ENCODE results near the gene TFCP2.
A peak's percentile ranks its signal among the peaks of the same experiment; 100 is the strongest.

Gene TFCP2

GRCh38 chr12:51196547-51196946, 23.6 kb upstream of the TFCP2 start:
- DNase-seq: no peak

- DNase-seq: no peak
These were observed 22.9 kb upstream of the TFCP2 start for GRCh38 chr12:51195841-51196240.

DNA sequence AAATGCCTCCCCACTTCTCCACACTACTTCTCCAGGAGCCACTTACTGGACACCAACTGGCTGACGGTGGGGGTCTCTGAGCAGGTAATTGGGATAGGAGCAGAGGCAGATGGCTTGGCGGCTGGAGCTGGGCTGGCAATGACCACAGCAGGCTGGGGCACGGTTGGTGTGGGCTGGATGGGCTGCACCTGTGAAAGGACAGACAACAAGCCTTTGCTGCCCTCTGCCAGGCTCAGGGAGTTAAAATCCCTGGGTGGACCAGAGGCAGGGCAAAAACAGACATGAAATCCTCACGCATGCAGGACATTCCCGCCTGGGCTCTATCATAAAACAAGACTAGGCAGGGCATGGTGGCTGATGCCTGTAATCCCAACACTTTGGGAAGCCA, 19.3 kb upstream of the TFCP2 start:
- no peak for DNase-seq

DNA sequence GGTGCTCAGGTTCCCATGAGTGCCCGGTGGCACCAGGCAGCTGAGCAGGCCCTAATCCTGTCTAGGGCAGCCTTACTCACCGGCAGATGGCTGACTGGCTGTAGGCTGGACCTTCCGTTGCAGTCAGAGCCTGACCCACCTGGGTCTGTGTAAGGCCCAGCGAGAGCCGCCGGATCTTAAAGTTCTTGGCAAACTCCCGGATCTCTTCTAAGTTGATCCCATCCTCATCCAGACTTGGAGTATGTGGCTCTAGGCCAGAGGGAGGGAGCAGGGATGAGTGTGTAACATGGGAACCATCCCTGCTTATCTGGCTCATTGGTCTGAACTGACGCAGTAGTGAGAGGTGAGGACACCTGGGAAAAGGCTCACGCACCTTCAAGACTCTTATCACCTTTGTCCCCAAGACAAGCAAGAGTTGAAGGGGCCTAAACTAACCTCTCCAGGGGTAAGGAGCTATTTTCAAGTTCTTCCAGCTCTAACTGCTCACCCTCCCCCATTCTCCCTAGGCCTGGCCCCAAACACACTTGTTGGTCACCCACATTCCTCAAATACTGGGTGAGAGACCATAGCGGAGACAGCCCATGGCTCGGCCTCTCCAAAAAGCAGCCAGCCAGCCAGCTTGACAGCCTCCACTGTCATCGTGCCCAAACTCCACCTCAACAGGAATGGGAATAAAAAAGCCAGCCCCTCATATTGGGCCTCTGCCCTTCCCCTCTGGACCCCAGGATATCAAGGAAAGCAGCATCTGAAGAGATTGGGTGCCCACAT, 18.8 kb upstream of the TFCP2 start:
- no peak for DNase-seq

- no peak for DNase-seq
These were observed 17.9 kb upstream of the TFCP2 start for GRCh38 chr12:51190820-51191219.

GRCh38 chr12:51189790-51190355, 16.9 kb upstream of the TFCP2 start:
- no peak for DNase-seq

DNA sequence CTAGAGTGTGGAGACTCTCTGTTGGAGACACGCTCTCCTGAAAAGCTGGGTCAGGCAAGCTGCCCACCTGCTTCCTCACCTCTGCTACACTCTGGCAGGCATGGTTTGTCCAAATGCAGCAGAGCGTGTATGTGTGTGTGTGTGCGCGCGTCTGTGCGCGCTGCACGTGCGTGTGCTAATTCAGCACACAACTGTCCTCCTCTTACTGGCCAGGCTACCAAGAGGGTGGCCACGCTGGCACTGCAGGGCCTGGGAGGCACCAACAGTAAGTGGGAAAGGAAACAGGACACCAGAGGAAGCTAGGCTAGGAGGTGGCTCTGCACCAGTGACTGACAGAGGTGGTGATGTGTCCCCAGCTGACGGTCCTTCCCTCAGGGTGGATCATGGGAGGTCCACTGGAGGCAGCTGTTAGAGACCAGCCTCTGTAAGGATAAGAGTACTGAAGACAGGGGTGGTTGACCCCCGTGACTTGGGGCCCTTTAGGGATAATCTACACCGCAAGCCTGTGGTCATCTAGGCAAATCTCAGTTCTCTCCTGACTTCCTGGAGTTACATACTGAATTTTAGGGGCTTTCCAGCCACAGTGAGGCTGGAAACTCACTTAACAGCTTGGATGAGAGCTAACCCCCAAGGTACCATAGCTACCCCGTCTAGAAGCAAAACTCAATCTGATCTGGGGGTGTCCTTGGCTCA, 15.6 kb upstream of the TFCP2 start:
- no peak for DNase-seq

- no peak for DNase-seq
These were observed 14.5 kb upstream of the TFCP2 start for GRCh38 chr12:51187370-51187987.

DNA sequence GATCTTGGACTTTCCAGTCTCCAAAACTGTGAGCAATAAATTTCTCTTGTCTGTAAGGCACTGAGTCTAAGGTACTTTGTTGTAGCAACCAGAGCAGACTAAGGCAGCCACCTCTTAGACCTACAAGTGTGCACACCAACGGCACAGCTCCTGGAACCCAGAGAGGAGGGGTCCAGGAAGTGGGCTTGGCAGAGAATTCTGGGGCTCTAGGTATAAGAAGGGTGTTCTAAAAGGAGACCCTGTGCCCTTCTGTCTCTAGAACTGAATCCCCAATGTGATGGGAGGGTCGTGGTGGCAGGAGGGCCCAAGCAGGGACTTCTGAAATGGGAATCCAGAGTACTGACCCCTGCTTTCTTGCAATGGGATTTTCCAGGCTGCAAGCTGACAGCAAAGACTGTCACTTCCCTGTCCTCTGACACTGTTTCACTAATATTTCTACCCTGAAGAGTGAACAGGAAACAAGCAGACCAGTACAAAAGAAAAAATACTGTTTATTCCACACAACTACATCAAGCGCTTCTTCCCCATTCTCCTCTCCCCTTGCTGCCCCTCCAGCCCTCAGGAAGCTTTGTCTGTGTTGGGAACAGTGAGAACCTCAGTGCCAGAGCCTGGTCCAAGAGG, 13.6 kb upstream of the TFCP2 start:
- DNase-seq: no peak

DNA sequence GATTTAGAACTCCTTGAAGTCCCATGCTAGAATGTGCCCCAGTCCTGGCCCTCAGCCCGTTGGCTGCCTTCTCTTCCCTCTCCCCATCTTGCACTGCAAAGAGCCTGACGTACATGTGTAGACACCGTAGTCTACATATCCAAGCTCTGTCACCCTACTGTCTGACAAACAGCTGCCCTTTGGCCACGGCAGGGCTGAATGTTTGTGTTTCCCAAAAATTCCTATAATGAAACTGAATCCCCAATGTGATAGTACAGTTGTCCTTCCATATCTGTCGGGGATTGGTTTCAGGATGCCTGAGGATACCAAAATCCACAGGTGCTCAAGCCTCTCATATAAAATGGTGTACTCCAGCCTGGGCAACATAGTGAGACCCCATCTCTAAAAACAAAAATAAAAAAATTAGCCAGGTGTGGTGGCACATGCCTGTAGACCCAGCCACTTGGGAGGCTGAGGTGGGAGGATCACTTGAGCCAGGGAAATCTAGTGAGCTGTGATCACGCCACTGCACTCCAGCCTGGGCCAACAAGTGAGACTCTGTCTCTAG, 12.3 kb upstream of the TFCP2 start:
- no peak for DNase-seq

GRCh38 chr12:51183816-51184215, 10.9 kb upstream of the TFCP2 start:
- no peak for DNase-seq

- DNase-seq: no peak
These were observed 10.4 kb upstream of the TFCP2 start for GRCh38 chr12:51183349-51183748.

- no peak for DNase-seq
These were observed 8.6 kb upstream of the TFCP2 start for GRCh38 chr12:51181558-51181957.

- no peak for DNase-seq
These were observed 5.0 kb upstream of the TFCP2 start for GRCh38 chr12:51177897-51178296.

GRCh38 chr12:51174501-51174900, 1.6 kb upstream of the TFCP2 start:
- DNase-seq: no peak

DNA sequence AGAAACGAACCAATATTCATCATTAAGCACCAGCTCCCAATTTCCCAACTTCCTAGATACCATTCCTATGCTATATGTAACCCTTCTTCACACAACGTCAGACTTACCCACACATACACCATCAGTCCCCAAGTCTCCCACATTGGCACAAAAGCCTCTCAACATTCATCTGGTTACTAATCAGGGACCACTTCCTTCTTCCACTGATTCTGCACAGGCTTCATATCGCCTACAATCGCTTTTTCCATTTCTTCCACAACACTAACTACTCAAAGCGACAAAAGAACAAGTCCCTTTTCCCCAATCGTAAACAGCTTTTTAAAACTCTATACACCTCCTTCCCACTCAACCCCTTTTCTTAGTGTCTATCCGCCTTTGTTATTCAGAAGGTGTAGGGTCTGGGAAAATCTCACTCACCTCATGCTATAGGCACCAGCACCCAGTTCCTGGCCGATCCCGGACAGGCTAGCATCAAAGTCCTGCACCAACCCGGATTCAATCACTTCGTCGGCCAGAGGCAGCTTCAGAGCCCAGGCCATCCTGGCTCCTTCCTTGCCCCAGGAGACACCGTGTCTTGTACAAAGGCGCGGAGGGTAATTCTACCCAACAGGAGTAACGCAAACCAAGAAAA, 936 bp downstream of the TFCP2 start:
- peak; percentile 4 for DNase-seq

GRCh38 chr12:51163795-51164194, 9.1 kb downstream of the TFCP2 start:
- DNase-seq: no peak

- no peak for DNase-seq
These were observed 10.7 kb downstream of the TFCP2 start for GRCh38 chr12:51162217-51162616.

- no peak for DNase-seq
These were observed 12.0 kb downstream of the TFCP2 start for GRCh38 chr12:51160814-51161459.

DNA sequence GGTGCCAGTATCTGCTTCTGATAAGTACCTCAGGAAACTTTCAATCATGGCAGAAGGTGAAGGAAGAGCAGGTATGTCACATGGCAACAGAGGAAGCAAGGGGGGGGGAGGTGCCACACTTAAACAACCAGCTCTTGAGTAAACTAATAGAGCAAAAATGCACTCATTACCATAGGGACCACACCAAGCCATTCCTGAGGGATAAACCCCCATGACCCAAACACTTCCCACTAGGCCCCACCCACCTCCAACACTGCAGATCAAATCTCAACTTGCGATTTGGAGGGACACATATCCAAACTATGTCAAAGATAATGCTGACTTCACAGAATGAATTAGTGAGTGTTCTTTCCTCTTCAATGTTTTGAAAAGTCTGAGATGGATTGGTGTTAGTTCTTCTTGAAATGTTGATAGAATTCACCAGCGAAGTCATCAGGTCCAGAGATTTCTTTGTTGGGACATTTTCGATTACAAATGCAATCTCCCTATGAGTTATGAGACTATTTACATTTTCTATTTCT, 16.6 kb downstream of the TFCP2 start:
- DNase-seq: no peak

- DNase-seq: no peak
These were observed 20.0 kb downstream of the TFCP2 start for GRCh38 chr12:51152953-51153352.

DNA sequence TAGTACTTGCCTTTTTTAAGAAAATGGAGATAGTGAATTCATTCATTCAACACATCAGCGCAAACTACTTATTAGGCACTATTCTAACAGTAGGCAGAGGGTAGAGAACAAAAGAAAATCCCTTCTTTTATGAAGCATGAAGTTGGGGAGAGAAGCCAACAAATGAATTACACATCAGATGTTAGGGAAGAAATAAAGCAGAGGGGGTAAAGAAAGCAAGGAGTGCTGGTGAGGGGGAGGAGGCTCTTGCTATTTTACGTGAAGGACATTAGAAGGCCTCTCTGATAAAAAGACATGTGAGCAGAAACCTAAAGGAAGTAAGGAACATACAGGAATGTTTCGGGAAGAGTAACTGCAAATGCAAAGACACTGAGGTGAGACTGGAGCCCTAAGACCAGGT, 22.2 kb downstream of the TFCP2 start:
- DNase-seq: no peak

All from central memory CD4-positive, alpha-beta T cell (primary cell).